ENCODE measurements around the gene MBD5.

The MBD5 gene

DNA sequence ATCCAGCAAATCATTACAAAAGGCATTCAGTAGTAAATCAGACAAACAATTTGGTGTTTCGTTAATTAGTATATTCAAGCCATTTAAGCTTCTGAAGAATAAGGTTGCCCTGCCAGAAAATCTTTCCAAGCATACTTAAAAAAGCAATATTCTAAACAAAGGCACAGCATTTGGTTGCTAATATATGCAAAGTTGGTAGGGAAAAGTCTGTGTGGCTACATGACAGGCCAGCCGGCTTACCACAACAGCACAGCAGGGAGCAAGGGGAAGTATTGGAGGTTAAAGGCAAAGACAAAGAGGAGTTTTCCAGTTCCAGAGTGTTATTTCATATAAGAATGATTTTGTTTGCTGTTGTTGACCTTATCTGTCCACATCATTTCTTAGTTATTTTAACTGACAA, 282.3 kb downstream of the MBD5 start:
- no peak for DNase-seq (ENCODE audit: low spot score)

DNA sequence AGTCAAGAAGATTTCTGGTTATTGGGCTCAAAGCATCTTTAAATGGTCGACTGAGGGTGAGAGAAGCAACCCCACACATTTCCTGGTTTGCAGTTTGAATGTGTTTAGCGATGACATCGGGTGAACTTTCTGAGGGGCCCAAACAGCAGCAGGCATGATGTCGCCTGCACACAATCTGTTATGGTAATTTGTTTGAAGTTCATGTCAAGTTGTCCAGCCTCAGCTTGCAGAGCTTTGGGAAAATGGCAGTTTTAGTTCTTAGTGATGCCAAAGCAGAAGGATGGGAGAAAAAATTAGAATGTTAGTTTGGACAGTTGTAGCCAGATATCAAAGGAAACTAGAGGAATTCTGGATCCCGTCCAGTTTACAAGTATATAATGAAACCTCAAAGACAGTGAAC, 284.6 kb downstream of the MBD5 start:
- no peak for DNase-seq (ENCODE audit: low spot score)

DNA sequence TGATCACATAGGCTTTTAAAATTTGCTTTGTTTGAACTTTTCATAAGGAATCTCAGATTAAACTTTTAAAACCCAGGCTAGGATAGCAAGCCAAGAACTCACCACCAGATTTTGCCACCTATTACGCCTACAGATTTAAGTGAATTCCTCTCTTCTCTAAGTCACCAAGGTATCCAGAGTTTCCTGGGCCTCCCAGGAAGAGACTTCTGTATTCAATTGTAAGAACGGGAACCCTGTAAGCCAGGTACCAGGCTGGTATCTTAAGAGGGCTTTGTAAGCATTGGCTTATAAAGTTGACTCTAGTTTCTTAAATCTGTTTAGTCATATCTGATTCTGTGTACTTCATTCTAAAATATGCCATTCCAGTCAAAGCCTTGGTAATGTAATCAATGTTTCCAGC, 285.1 kb downstream of the MBD5 start:
- DNase-seq (ENCODE audit: low spot score): no peak

DNA sequence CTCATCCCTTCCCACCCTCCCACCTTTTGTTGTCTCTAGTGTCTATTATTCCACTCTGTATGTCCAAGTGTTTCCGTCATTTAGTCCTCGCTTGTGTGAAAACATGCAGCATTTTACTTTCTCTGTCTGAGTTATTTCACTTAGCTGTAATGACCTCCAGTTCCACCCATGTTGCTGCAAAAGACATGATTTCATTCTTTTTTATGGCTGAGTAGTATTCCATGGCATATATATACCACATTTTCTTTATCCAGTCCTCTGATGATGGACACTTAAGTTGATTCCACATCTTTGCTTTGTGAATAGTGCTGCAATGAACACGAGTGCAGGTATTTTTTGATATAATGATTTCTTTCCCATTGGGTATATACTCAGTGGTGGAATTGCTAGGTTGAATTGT, 296.7 kb downstream of the MBD5 start:
- DNase-seq (ENCODE audit: low spot score): no peak

DNA sequence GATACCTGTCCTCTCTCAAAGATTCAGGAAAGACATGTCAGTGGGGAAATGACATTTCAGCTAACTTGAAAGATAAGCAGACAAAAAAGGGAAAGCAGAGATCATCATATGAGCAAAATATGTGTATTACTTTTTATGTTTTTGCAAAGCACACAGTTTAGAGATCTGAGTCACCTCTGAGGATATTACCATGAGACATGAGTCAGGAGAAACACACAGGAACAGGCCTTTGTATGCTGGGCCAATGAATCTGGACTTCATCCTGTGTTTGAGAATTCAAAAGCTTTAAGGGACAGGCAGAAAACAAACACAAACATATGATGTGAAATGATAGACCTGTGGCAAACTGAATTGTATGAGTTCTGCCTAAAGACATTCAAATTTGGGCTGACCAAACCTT, 317.6 kb downstream of the MBD5 start:
- DNase-seq (ENCODE audit: low spot score): peak; percentile 36

DNA sequence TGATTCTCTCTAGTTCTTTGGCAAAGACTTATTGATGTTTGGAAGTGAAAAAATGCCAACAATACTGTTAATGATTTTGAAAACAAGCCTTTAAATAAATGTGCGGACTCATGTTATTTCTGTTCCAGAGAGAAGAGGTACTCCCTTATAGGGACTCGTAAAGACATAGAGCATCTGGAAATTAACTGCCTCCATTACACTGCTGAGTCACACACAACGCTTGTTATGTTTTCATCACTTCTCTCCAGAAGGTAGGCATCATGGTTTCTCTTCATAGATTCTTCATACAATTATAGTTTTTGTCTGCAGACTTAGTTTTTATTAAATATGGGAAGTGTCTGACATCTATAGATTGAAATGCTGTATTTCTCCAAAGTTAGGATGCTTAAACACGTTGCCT, 321.2 kb downstream of the MBD5 start:
- DNase-seq (ENCODE audit: low spot score): no peak

DNA sequence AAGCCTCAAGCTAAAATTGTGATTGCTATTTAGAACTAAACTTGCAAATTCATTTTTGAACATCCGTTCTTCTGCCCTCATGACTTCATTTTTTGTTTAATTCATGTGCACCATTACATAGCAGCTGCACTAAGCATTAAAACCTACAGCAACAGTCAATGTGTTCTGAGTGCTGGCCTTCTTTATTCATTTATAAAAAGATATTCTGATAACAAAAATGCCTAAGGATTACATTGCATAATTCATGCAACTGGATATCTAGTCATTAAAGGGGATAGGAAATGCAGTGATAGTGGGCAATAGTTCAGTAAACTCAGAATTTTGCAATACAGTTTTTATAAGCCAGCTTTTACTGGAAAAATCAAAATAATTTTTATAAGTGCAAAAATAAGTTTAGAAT, 329.3 kb downstream of the MBD5 start:
- no peak for DNase-seq (ENCODE audit: low spot score)

DNA sequence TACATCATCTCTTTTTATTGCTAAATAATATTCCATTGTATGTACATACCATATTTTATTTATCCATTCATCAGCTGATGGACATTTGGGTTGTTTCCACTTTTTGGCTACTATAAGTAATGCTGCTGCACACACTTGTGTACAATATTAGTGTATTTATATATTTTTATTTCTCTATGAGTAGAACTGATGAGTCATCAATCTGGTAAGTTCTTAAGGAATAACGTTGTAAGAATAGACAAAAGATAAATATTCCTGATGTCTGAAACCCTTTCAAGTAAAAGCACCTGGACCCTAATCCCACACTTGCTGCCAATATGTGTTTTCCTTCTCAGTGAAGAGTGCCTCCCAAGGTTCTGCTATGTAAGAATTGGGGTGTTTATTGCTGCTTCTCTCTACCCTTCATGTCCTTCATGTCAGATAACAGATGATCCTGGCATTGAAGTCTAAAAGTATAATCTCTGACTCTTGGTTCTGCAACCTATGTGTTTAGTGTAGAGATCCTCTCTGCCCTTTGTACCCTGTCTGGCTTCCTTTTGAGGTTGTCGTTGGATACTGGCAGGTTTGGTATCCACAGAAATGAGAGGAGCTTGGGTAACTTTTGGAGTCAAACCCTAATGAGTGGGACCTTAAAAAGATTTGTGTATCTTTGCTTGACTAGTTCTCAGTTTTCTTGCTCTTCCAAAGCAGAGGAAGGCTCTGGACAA, 330.7 kb downstream of the MBD5 start:
- DNase-seq (ENCODE audit: low spot score): no peak

DNA sequence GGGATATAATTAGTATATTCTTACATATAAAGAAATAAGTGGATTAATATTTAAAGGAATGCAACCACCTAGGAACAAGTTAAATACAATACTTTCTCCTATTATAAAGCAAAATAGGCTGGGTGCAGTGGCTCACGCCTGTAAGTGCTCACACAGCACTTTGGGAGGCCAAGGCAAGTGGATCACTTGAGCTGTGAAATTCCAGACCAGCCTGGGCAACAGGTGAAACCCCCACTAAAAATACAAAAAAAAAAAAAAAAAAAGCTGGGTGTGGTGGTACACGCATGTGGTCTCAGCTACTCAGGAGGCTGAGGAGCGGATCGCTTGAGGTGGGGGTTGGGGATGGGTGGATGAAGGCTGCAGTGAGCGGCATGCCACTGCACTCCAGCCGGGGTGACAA, 337.5 kb downstream of the MBD5 start:
- DNase-seq (ENCODE audit: low spot score): no peak

DNA sequence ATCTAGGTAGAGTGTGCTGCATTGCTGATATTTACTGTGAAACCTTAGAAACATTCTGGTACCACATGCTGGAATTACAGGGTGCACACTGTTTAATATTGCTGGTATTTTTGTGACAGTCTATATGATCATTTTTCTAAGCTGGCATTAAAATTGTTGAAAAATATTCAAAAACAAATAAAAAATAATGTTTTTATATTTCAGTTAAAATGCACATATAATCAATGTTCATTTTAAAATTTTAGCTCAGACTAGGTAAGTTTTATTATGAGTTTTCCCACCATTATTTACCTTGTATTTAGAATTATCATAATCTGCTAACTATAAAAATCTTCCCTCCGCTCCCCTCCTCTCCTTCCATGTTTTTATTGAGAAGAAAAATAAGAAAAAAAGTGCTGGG, 339.8 kb downstream of the MBD5 start:
- DNase-seq (ENCODE audit: low spot score): no peak

DNA sequence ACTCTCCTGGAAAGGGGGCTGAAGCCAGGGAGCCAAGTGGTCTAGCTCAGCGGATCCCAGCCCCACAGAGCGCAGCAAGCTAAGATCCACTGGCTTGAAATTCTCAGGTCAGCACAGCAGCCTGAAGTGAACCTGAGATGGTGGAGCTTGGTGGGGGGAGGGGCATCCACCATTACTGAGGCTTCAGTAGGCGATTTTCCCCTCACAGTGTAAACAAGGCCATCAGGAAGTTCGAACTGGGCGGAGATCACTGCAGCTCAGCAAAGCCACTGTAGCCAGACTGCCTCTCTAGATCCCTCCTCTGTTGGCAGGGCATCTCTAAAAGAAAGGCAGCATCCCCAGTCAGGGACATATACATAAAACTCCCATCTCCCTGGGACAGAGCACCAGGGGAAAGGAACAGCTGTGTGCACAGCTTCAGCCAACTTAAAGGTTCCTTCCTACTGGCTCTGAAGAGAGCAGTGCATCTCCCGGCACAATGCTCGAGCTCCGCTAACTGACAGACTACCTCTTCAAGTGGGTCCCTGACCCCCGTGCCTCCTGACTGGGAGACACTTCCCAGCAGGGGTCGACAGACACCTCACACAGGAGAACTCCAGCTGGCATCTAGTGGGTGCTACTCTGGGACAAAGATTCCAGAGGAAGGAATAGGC, 341.4 kb downstream of the MBD5 start:
- no peak for DNase-seq (ENCODE audit: low spot score)

DNA sequence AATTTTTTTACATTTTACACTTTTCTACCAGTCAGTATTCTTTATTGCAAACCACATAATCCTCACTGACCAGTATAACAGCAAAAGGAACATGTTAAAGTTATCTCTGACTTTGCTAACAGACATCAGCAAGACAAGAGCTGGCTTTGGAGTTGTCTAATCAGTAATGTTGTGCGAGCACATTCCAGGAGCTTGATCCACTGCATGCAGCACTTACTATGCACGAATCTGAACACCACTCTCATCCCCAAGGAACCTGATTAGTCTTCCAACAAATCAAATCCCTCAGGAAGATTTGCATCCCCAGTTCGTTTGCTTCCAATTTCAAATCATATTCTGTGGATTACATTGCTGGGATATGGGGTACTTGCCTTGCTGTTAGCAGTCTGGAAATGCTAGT, 354.3 kb downstream of the MBD5 start:
- no peak for DNase-seq (ENCODE audit: low spot score)

DNA sequence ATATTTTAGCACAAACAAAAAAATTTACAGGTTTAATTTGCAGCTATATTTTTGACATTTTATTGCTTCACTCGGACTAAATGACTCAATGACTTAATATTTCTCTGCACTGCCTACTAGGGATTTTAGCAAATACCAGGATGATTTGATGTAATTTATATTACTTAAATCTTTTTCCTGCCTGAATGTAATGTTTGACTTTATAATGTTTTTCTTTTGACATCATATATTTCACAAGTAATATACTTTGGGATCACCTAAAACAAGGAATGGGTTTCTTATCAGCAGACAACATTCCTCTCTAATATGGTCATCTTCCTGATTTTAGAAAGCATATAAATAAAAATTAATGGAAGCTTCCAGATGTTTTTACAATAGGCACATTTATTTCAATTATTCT, 370.4 kb downstream of the MBD5 start:
- peak; percentile 13 for DNase-seq (ENCODE audit: low spot score)

DNA sequence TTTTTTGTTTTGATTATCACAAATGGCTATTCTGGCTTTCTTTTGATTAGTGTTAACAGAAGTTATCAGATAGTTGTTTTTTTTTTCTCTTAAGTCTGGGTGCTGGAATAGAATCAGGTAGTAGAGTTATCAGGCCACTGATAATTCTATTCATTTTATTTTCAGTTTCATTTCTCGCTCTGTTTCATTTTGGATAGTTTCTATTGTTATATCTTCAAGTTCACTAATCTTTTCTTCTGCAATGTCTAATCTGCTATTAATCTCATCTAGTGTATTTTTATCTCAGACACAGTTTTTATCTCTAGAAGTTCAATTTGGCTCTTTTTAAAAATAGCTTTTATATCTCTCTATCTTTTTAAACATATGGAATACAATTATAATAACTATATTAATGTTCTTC, 381.9 kb downstream of the MBD5 start:
- no peak for DNase-seq (ENCODE audit: low spot score)

DNA sequence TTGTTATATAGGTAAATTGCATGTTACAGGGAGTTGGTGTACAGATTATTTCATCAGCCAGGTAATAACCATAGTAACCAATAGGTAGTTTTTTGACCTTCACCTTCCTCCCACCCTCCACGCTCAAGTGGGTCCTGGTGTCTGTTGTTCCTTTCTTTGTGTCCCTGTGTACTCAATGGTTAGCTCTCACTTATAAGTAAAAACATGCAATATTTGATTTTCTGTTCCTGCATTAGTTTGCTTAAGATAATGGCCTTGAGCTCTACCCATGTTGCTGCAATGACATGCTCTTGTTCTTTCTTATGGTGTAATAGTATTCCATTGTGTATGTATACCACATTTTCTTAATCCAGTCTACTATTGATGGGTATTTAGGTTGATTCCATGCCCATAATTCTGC, 390.0 kb downstream of the MBD5 start:
- DNase-seq (ENCODE audit: low spot score): no peak

DNA sequence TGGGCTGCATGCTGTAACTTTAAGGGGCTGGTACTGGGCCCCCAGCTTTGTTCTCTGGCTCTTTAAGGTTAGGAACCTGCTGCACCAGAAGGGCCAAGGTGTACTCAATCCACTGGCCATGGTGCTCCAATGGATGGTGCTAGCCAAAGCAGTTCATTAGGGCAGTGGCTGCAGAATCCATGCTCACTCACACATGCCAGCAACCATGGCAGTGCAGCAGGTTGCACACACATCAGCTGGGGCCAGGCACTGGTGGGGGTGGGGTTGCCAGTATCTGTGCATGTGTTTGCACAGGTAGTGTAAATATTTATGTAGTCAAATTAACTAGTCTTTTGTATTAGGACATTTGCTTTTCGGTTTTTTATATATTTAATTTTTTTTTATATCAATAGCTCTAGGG, 395.4 kb downstream of the MBD5 start:
- DNase-seq (ENCODE audit: low spot score): no peak

DNA sequence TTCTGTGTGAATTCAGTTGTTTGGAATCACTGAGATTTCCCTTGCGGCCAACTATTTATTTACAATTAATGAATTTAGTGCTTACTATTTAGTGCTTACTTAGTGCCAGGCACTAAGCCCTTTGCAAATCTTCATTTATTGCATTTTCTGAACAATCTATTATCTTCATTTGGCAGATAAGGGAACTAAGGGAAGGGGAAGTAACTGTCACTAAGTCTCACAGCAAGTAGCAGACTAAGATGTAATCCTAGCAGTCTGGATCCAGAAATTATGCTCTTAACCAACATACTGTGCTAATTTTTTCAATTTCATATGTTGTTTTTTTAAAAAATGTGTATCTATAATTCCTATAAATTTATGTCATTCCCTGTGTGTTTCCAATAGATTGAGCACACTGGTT, 409.2 kb downstream of the MBD5 start:
- DNase-seq (ENCODE audit: low spot score): no peak

DNA sequence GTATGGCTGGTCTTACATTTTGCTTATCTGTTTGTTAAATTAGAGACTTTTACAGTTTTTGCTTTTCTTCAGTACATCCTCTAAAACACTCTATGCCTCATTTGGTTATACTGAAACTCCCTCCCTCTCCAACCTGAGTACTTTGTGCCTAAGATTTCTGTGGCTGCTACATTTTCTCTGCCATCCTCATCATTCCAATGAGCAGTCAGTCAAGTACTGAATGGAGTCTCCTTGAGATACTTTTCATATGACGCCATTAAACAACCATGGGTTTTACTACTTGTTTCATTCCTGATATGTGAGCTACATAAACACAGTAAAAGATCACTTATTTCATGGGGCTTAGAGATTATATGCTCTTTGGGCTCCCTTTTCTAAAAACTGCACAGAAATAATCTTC, 427.0 kb downstream of the MBD5 start:
- DNase-seq (ENCODE audit: low spot score): no peak

DNA sequence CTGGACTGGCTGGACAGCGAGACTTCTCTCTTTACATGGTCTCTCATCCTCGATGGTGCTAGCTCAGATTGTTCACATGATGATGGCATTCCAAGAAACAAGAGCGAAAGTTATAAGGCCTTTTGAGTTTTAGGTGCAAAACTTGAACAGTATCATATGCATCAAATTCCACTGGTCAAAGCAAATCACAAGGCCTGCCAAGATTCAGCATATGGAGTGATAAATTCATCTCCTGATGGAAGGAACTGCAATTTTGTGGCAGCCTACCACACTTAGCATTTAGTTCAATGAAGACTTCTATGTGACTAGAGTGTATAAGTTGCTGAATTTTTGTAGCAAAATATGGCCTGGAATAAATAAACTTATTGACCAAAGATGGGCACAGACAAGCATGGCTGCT, 429.6 kb downstream of the MBD5 start:
- DNase-seq (ENCODE audit: low spot score): no peak

DNA sequence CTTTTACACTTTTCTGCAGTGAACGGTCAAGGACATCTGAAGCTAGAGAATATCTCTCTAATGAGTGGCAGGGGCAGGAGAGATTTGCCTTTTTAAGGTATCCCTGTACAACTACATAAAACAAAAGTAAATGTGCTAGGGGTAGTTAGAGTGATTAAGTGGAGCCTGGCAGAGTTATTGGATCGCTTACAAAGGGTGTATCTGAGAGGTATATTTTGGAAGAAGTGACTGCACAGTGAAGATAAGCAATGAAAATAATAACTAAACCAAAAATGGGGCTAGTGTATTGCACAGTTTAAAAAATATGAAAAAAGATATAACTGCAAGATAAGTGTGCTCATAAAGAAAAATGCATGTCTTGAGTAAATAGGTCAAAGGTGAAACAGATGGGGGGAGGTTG, 430.2 kb downstream of the MBD5 start:
- no peak for DNase-seq (ENCODE audit: low spot score)

DNA sequence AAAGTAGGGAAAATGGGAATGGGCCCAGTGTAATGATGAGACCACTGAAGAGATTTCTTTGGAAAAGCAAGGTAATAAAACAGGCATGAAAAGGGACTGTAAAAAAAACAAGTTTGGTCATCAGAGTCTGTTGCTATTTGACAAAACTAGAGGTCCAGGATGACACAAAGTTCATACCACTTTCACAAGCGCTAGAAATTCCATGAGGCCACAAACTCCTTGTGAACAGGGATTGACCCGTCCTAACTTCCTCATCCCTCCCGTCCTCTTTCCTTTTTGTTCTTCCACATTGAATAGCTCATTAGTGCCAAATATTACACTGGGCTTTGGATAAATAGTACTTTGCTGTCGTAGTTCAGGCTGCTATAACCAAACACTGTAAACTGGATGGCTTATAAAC, 434.9 kb downstream of the MBD5 start:
- DNase-seq (ENCODE audit: low spot score): no peak

DNA sequence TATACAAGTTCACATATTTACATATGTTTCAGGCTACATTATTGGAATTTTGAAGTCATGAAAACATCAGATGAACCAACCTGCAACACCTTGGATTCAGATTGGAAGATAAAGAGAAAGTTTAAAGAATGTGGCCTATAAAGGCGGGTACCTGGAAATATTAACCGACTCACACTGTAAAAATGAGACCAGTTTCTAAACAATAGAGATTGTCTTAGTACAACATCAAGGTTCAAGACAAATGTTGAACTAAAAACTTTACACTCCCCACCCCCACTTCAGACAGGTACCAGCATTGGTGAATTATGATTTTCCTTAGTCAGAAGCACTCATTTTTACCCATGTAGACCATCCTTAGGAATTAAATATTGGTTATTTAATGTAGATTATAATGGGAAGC, 437.3 kb downstream of the MBD5 start:
- DNase-seq (ENCODE audit: low spot score): no peak

DNA sequence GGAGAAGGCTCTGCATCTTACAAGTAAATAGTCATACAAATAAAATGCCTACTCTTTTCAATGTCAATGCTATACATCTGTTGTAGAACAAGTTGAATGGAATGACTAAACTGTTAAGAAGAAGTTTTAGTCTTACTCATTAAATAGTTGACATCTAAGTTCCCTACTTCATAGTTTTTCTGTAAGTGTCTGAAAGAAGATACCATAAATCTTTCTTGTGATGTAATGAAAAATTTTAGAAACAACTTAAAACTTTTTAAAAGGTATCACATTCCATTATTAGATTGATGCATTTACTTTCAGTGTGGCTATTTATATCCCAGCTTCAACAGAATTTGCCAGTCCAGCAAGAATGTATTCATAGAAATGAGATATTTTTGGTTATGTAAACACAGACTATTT, 438.5 kb downstream of the MBD5 start:
- no peak for DNase-seq (ENCODE audit: low spot score)

DNA sequence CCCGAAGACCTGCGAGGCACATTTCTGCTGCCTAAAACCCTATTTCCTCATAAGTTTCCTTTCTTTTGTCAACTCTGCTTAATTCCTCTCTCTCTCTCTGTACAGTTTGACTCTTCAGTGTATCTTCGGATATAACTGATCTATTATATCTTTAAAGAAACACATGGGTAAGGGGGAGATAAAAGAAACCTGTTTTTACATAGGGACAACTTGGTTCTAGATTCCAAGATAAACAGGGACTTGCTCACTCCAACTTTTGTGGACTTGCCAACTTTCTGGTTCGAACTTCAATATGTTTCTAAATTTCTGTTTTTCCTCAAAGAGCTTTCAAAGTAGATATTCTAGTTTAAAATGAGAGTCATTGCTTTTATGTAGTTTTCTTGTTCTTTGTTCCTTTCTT, 441.0 kb downstream of the MBD5 start:
- no peak for DNase-seq (ENCODE audit: low spot score)

Measured in AG08396 (cell line).